Smooth muscle cell of the coronary artery (primary cell): Measurements from ENCODE around the gene UGGT2. TPM values are rescaled to one million over a fixed set of nuclear protein-coding genes. Genes with fewer than 3 reads are reported as not detected.

Source experiments
- total RNA-seq: library from RNA; depleted of rRNA; stranded (reverse); fragments of >200 nt; gene quantifications from 2 replicates; pipeline ENCODE4 v1.2.3, GENCODE V29; 2014; ENCODE audit warnings: low replicate concordance

UGGT2 gene, protein sequence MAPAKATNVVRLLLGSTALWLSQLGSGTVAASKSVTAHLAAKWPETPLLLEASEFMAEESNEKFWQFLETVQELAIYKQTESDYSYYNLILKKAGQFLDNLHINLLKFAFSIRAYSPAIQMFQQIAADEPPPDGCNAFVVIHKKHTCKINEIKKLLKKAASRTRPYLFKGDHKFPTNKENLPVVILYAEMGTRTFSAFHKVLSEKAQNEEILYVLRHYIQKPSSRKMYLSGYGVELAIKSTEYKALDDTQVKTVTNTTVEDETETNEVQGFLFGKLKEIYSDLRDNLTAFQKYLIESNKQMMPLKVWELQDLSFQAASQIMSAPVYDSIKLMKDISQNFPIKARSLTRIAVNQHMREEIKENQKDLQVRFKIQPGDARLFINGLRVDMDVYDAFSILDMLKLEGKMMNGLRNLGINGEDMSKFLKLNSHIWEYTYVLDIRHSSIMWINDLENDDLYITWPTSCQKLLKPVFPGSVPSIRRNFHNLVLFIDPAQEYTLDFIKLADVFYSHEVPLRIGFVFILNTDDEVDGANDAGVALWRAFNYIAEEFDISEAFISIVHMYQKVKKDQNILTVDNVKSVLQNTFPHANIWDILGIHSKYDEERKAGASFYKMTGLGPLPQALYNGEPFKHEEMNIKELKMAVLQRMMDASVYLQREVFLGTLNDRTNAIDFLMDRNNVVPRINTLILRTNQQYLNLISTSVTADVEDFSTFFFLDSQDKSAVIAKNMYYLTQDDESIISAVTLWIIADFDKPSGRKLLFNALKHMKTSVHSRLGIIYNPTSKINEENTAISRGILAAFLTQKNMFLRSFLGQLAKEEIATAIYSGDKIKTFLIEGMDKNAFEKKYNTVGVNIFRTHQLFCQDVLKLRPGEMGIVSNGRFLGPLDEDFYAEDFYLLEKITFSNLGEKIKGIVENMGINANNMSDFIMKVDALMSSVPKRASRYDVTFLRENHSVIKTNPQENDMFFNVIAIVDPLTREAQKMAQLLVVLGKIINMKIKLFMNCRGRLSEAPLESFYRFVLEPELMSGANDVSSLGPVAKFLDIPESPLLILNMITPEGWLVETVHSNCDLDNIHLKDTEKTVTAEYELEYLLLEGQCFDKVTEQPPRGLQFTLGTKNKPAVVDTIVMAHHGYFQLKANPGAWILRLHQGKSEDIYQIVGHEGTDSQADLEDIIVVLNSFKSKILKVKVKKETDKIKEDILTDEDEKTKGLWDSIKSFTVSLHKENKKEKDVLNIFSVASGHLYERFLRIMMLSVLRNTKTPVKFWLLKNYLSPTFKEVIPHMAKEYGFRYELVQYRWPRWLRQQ (N-terminal part only)
- total RNA-seq: 17.6 and 61.3 TPM in 2 replicates

DNA sequence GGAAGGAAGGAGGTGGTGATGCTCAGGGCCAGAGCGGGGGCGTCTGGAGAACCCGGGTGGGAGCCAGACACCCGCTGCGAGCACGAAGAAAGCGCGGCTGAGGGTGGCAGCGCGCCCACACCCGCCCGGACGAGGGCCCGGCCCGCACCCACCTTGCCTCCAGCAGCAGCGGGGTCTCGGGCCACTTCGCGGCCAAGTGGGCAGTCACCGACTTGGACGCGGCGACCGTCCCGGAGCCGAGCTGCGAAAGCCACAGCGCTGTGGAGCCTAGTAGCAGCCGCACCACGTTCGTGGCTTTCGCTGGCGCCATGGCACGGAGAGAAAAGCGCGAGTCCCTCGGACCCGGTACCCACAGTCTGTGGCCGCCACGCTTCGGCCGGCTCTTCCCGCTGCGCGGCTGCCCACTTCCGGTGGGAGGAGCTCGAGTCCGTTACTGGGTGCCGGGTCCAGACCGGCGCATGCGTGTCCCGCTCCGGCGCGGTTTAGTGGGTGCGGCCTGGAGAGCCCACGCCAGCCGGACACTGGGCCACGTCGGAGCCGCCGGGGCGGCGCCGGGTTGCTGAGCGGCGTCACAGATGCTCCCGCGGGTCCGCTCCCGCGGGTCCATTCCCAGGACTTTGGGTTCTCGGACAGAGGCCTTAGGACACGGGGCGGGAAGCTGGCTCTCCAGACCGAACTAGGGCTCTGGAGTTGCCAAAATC is at the start of gene UGGT2:
Gene UGGT2 (minus strand): TSS at position 399 of the 701 bp plus-strand sequence. CDS start 89 bp downstream, at position 310.

DNA sequence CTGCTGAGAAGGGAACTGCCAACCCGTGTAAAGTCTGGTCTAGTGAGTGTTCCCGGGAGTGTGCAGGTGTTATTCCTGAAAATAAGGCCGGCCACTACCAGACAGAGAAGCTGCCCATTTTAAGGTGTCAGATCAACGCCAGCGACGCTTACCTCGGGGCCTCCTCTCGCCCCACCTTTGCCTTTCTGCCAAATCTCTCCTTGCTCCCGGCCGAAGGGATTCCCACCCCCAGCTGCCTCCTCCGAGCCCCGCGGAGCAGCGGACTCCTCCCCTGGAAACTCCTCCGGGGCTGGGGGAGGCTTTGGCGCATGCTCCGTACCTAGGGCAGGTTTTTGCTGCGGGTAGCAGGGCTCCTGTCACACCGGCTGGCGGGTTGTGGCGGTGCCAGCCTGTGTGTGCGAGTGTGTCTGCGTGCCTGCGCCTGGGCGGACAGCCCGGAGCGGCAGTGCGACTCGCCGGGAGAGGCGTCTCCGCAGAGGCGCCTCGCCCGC is 36.6 kb upstream of the UGGT2 start, which contains the start of gene HS6ST3:
Gene HS6ST3 (plus strand): TSS at position 359 of the 491 bp plus-strand sequence.

Other genes with a start within 250 kb of the UGGT2 start
- gene HS6ST3, start 36.7 kb upstream of the UGGT2 start, total RNA-seq: 0.08 and 0.12 TPM in 2 replicates